ENCODE measurements around the gene SRSF3.

DNA sequence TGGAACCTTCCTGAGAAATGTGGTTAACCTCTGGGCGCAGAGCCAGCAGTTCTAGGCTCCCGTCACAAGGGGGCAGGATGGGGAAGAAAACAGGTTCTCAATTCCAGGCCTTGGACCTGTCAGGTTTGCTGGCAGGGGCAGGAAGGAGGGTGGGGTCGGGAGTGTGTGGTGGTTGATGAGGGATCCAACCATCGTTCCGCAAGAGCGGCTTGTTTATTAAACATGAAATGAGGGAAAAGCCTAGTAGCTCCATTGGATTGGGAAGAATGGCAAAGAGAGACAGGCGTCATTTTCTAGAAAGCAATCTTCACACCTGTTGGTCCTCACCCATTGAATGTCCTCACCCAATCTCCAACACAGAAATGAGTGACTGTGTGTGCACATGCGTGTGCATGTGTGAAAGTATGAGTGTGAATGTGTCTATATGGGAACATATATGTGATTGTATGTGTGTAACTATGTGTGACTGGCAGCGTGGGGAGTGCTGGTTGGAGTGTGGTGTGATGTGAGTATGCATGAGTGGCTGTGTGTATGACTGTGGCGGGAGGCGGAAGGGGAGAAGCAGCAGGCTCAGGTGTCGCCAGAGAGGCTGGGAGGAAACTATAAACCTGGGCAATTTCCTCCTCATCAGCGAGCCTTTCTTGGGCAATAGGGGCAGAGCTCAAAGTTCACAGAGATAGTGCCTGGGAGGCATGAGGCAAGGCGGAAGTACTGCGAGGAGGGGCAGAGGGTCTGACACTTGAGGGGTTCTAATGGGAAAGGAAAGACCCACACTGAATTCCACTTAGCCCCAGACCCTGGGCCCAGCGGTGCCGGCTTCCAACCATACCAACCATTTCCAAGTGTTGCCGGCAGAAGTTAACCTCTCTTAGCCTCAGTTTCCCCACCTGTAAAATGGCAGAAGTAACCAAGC is 29.6 kb downstream of the SRSF3 start:
- peak; percentile 88 for TF ChIP-seq CTCF (IDR thresholded peaks at IDR 0.05)
- TF ChIP-seq EZH2 (IDR thresholded peaks at IDR 0.05): no peak

All from neural progenitor cell (in vitro differentiated cells).